PC-9 (cell line): Measurements from ENCODE around the gene PRKAG2. TPM values are rescaled to one million over a fixed set of nuclear protein-coding genes. Genes with fewer than 3 reads are reported as not detected.
"Not testable (repeated sequence)": the region's sequence is repeated elsewhere in the genome, so short reads cannot be mapped to it uniquely, and the experiment has no call there.

Source experiments
- BruUV-seq: library from RNA; stranded (reverse); fragments of 400-500 nt; replicated peaks from 2 replicates; lab custom pipeline; 2021; lab: Mats Ljungman, UMichigan
- CTCF ChIA-PET: fragments of 300-600 bp; sonication (Branson Sonifier 250); formaldehyde crosslinking; loops from one replicate; lab custom pipeline; 2022; ENCODE audit warnings: antibody characterized with exemption; lab: Charles Lee
- POLR2A ChIA-PET: fragments of 300-600 bp; sonication (Branson Sonifier 250); formaldehyde crosslinking; loops from one replicate; lab custom pipeline; 2022; ENCODE audit warnings: antibody characterized with exemption; ENCODE audit not compliant: unreplicated experiment; lab: Charles Lee
- DNase-seq, 2 experiments: peaks; one replicate each; pipeline versions ENCODE4 v3.0.0 to v3.0.0-alpha.2; 2015 to 2022; ENCODE audit warnings: mixed read lengths in 1 of 2
- H2AFZ ChIP-seq: fragments of 200-600 bp; sonication (generic); 2 replicates; pipeline ENCODE4 v1.8.1; 2017; ENCODE audit warnings: antibody characterized with exemption
- H3F3A ChIP-seq: fragments of 200-600 bp; sonication (generic); 2 replicates; pipeline ENCODE4 v1.8.1; 2017; ENCODE audit warnings: antibody characterized with exemption, mild to moderate bottlenecking, low read depth; ENCODE audit not compliant: insufficient read depth
- H3K27ac ChIP-seq: fragments of 200-600 bp; sonication (generic); 2 replicates; pipeline ENCODE4 v1.6.1; 2016; ENCODE audit warnings: mixed run types
- H3K27me3 ChIP-seq: fragments of 200-600 bp; sonication (generic); 2 replicates; pipeline ENCODE4 v1.6.1; 2016; ENCODE audit warnings: low read depth, mixed run types; ENCODE audit not compliant: insufficient read depth
- H3K36me3 ChIP-seq: fragments of 200-600 bp; sonication (generic); 2 replicates; pipeline ENCODE4 v1.6.1; 2016; ENCODE audit warnings: low read depth, mixed run types
- H3K4me1 ChIP-seq: fragments of 200-600 bp; sonication (generic); replicated peaks from 2 replicates; pipeline ENCODE4 v1.6.1; 2016; ENCODE audit warnings: mixed run types; ENCODE audit not compliant: insufficient read depth
- H3K4me2 ChIP-seq: fragments of 200-600 bp; sonication (generic); 2 replicates; pipeline ENCODE4 v1.6.1; 2017; ENCODE audit warnings: mixed run types
- H3K4me3 ChIP-seq: fragments of 200-600 bp; sonication (generic); 2 replicates; pipeline ENCODE4 v1.6.1; 2016; ENCODE audit warnings: mixed run types
- H3K79me2 ChIP-seq: fragments of 200-600 bp; sonication (generic); 2 replicates; pipeline ENCODE4 v1.6.1; 2017; ENCODE audit warnings: low read depth, mixed run types
- H3K9me2 ChIP-seq: fragments of 200-600 bp; sonication (generic); 2 replicates; pipeline ENCODE4 v1.8.1; 2017; ENCODE audit warnings: mild to moderate bottlenecking; ENCODE audit not compliant: insufficient read depth
- H3K9me3 ChIP-seq: fragments of 200-600 bp; sonication (generic); 2 replicates; pipeline ENCODE4 v1.8.1; 2016; ENCODE audit warnings: low read depth; ENCODE audit not compliant: insufficient read depth
- H4K20me1 ChIP-seq: fragments of 200-600 bp; sonication (generic); 2 replicates; pipeline ENCODE4 v1.8.1; 2017; ENCODE audit not compliant: insufficient read depth
- CTCF ChIP-seq: fragments of 200-600 bp; sonication (generic); conservative IDR thresholded peaks from 2 replicates; pipeline ENCODE4 v1.6.1; 2017; ENCODE audit warnings: mixed run types, antibody characterized with exemption, mild to moderate bottlenecking, moderate library complexity
- EZH2 ChIP-seq: fragments of 200-600 bp; sonication (generic); IDR thresholded peaks from 2 replicates; pipeline ENCODE4 v1.8.0; 2017; ENCODE audit warnings: antibody characterized with exemption, low read depth
- intact Hi-C: fragments of 100-400 bp; cut with micrococcal nuclease; formaldehyde crosslinking; loops from one replicate; pipeline ENCODE4 v1.10.0; 2022; ENCODE audit not compliant: unreplicated experiment
- total RNA-seq: library from RNA; stranded (reverse); gene quantifications from 2 replicates; pipeline ENCODE4 v1.2.3, GENCODE V29; 2021

The PRKAG2 gene
- total RNA-seq, 1 experiment from 2014 or later = 37.3 TPM

GRCh38 chr7:151918510-151918843 lies 41.6 kb upstream of the PRKAG2 start:
- ChIA-PET CTCF (no interaction called here), POLR2A (no interaction called here)
- no peak overlapping the region for H2AFZ ChIP-seq

DNA sequence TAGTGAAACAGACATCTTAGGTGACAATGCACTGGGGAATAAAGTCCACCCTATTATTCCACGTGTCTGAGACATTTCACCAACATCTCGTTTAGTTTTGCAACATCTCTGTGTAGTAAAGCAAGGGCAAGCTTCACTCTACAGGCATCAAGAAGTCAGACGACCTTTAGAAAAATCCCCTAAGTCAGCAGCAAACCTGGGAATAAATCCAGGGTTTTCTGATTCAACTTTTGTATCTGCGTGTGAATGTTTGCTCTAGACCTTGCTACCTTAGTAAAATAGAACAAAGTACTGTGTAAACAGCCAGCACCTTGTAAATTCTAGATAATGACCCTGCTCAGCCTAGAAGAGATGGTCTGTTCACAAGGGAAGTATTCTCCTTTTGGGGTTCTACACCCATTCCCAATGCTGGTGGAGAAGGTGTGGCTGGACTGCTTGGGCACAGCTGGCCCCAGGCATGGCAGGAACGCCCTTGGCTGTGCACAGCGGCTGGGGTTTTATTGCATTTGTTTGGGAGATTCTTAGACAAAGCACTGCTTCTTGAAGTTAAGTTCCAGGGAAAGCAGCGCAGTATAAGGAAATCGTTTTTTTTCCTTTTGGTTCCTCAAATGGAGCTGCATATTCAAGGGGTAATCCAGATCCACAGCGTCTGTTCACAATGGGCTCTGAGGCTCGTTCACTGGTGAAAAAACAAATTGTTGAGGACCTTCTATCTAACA lies 41.0 kb upstream of the PRKAG2 start:
- CTCF ChIA-PET = no interaction called here
- Histone ChIP-seq H3K9me2 (no peaks in the 10 kb centered on the region), H3F3A (no peaks in the 10 kb centered on the region), H3K79me2 (no peaks in the 10 kb centered on the region), H3K27me3 (peaks cover 89% of the 10 kb centered on the region), H3K4me1 (no peaks in the 10 kb centered on the region), H2AFZ (no peak overlapping the region), H3K36me3 (no peaks in the 10 kb centered on the region), H3K27ac (no peak overlapping the region), H3K4me2 (no peak overlapping the region), H3K4me3 (no peak overlapping the region), H4K20me1 (no peaks in the 10 kb centered on the region), H3K9me3 (peaks cover 14% of the 10 kb centered on the region; the same call in 1 of the 2 replicates)
- intact Hi-C loops = no loop called here
- POLR2A ChIA-PET = no interaction called here
- no peak for DNase-seq
- TF ChIP-seq EZH2 (no peak), CTCF (no peak)
- BruUV-seq = no TSS peak

More at GRCh38 chr7:151918510-151918843, 41.6 kb upstream of the PRKAG2 start:
- H3K4me3 ChIP-seq = no peak overlapping the region
- H3K9me2 ChIP-seq = no peaks in the 10 kb centered on the region
- no peak overlapping the region for H3K4me2 ChIP-seq
- no peak for DNase-seq
- H3K9me3 ChIP-seq = peaks cover 10% of the 10 kb centered on the region; the same call in 1 of the 2 replicates
- no TSS peak for BruUV-seq
- H3K79me2 ChIP-seq = no peaks in the 10 kb centered on the region
- no peaks in the 10 kb centered on the region for H3K4me1 ChIP-seq
- no peaks in the 10 kb centered on the region for H4K20me1 ChIP-seq
- no peaks in the 10 kb centered on the region for H3K36me3 ChIP-seq
- H3K27me3 ChIP-seq = peaks cover 89% of the 10 kb centered on the region
- no peak overlapping the region for H3K27ac ChIP-seq
- TF ChIP-seq EZH2 (no peak), CTCF (no peak)
- no peaks in the 10 kb centered on the region for H3F3A ChIP-seq
- intact Hi-C loops = no loop called here

DNA sequence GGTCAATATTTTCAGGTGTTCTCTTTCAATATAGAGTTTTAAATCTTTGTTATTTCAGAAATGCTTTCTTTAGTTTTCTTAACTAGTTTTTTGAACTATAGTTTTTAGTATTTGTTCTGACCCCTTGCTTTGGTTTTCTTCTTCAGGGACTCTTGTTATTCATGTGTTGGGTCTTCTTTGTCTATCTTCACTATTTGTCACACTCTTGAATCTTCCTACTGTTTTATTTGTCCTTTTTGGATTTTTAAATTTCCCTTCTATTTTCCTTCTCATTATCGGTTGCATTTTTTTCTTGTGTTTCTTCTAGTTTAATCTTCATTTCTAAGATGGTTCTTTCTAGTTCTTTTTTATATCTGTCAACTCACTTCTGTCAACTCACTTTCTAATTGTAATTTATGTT lies 37.1 kb upstream of the PRKAG2 start:
- intact Hi-C loops = no loop called here
- TF ChIP-seq EZH2 (no peak), CTCF (no peak)
- POLR2A ChIA-PET = no interaction called here
- no TSS peak for BruUV-seq
- no peaks in the 10 kb centered on the region for H3K36me3 ChIP-seq
- H3K79me2 ChIP-seq = no peaks in the 10 kb centered on the region
- H3K9me2 ChIP-seq = no peaks in the 10 kb centered on the region
- peaks cover 14% of the 10 kb centered on the region; the same call in 1 of the 2 replicates for H3K9me3 ChIP-seq
- no peaks in the 10 kb centered on the region for H4K20me1 ChIP-seq
- H3K27me3 ChIP-seq = peaks cover 85% of the 10 kb centered on the region
- H3K4me3 ChIP-seq = no peak overlapping the region
- no peaks in the 10 kb centered on the region for H3K4me1 ChIP-seq
- H2AFZ ChIP-seq = no peak overlapping the region
- no peaks in the 10 kb centered on the region for H3F3A ChIP-seq
- no peak for DNase-seq
- no peak overlapping the region for H3K27ac ChIP-seq
- CTCF ChIA-PET = no interaction called here
- no peak overlapping the region for H3K4me2 ChIP-seq

GRCh38 chr7:151910655-151911054 lies 33.7 kb upstream of the PRKAG2 start:
- DNase-seq, CTCF ChIA-PET, H3K4me3 ChIP-seq, H4K20me1 ChIP-seq, H3K79me2 ChIP-seq, H3K36me3 ChIP-seq, H3F3A ChIP-seq, H3K4me2 ChIP-seq, intact Hi-C loops, H2AFZ ChIP-seq, H3K9me2 ChIP-seq, POLR2A ChIA-PET, BruUV-seq, H3K27ac ChIP-seq, H3K4me1 ChIP-seq: not testable (repeated sequence)
- Histone ChIP-seq H3K9me3 (peaks cover 17% of the 10 kb centered on the region), H3K27me3 (peaks cover 85% of the 10 kb centered on the region)

GRCh38 chr7:151907115-151907514 lies 30.2 kb upstream of the PRKAG2 start:
- peaks cover 87% of the 10 kb centered on the region for H3K27me3 ChIP-seq
- BruUV-seq, H3F3A ChIP-seq, H3K9me3 ChIP-seq, H4K20me1 ChIP-seq, H3K79me2 ChIP-seq, H3K4me2 ChIP-seq, H3K4me1 ChIP-seq, H3K4me3 ChIP-seq, intact Hi-C loops, CTCF ChIA-PET, H3K27ac ChIP-seq, DNase-seq, H3K9me2 ChIP-seq, H2AFZ ChIP-seq, POLR2A ChIA-PET, H3K36me3 ChIP-seq: not testable (repeated sequence)
